Measurements from ENCODE around the gene KIAA0040. TPM values are rescaled to one million over a fixed set of nuclear protein-coding genes. Genes with fewer than 3 reads are reported as not detected.

The KIAA0040 gene
- total RNA-seq, 2 donors from 2014 or later: 20.2 to 93.1 TPM

- Histone ChIP-seq H3K4me3 (no peak overlapping the region), H3K4me1 (ENCODE audit: control insufficient read depth in 1 of 2, low read depth in 2 of 2) (peaks cover 0 to 11% of the 10 kb centered on the region in 2 donors), H3K27ac (no peak overlapping the region), H3K9me3 (no peaks in the 10 kb centered on the region), H3K27me3 (replicated peaks; ENCODE audit: insufficient read depth) (no peaks in the 10 kb centered on the region), H3K36me3 (no peaks in the 10 kb centered on the region)
- DNase-seq (ENCODE audit: low spot score): no peak
- no peak for ATAC-seq (ENCODE audit: insufficient number of reproducible peaks, low FRiP score, low read depth)
- TF ChIP-seq CTCF (IDR thresholded peaks at IDR 0.05): no peak
Measured at GRCh38 chr1:175137369-175137768, 55.2 kb downstream of the KIAA0040 start.

- Histone ChIP-seq H3K9me3 (no peaks in the 10 kb centered on the region), H3K4me3 (no peak overlapping the region), H3K4me1 (ENCODE audit: control insufficient read depth in 1 of 2, low read depth in 2 of 2) (peaks cover 0 to 17% of the 10 kb centered on the region in 2 donors), H3K36me3 (no peaks in the 10 kb centered on the region), H3K27ac (no peak overlapping the region), H3K27me3 (replicated peaks; ENCODE audit: insufficient read depth) (no peaks in the 10 kb centered on the region)
- DNase-seq (ENCODE audit: low spot score): no peak
- ATAC-seq (ENCODE audit: insufficient number of reproducible peaks, low FRiP score, low read depth): no peak
- no peak for TF ChIP-seq CTCF (IDR thresholded peaks at IDR 0.05)
Measured at GRCh38 chr1:175136246-175136645, 56.3 kb downstream of the KIAA0040 start.

- H3K4me1 ChIP-seq (ENCODE audit: control insufficient read depth in 1 of 2, low read depth in 2 of 2): peaks cover 0 to 17% of the 10 kb centered on the region in 2 donors
- H3K27ac ChIP-seq: no peak overlapping the region
Measured at GRCh38 chr1:175134500-175134899, 58.1 kb downstream of the KIAA0040 start.

GRCh38 chr1:175133673-175134435 is 58.7 kb downstream of the KIAA0040 start:
- DNase-seq (ENCODE audit: low spot score) (no peak), ATAC-seq (ENCODE audit: insufficient number of reproducible peaks, low FRiP score, low read depth) (no peak)
- H3K9me3 ChIP-seq: no peaks in the 10 kb centered on the region
- no peaks in the 10 kb centered on the region for H3K36me3 ChIP-seq
- H3K27ac ChIP-seq: no peak overlapping the region
- H3K27me3 ChIP-seq (replicated peaks; ENCODE audit: insufficient read depth): no peaks in the 10 kb centered on the region
- H3K4me1 ChIP-seq (ENCODE audit: control insufficient read depth in 1 of 2, low read depth in 2 of 2): peaks cover 0 to 17% of the 10 kb centered on the region in 2 donors
- TF ChIP-seq CTCF (IDR thresholded peaks at IDR 0.05): no peak
- no peak overlapping the region for H3K4me3 ChIP-seq

More at GRCh38 chr1:175134500-175134899, 58.1 kb downstream of the KIAA0040 start:
- Histone ChIP-seq H3K9me3 (no peaks in the 10 kb centered on the region), H3K4me3 (no peak overlapping the region), H3K36me3 (no peaks in the 10 kb centered on the region), H3K27me3 (replicated peaks; ENCODE audit: insufficient read depth) (no peaks in the 10 kb centered on the region)
- DNase-seq (ENCODE audit: low spot score): no peak
- no peak for ATAC-seq (ENCODE audit: insufficient number of reproducible peaks, low FRiP score, low read depth)
- no peak for TF ChIP-seq CTCF (IDR thresholded peaks at IDR 0.05)

GRCh38 chr1:175132436-175132835 is 60.1 kb downstream of the KIAA0040 start:
- DNase-seq (ENCODE audit: low spot score): no peak
- no peaks in the 10 kb centered on the region for H3K27me3 ChIP-seq (replicated peaks; ENCODE audit: insufficient read depth)
- no peak overlapping the region for H3K27ac ChIP-seq
- H3K4me3 ChIP-seq: no peak overlapping the region
- H3K36me3 ChIP-seq: no peaks in the 10 kb centered on the region
- ATAC-seq (ENCODE audit: insufficient number of reproducible peaks, low FRiP score, low read depth): no peak
- no peak for TF ChIP-seq CTCF (IDR thresholded peaks at IDR 0.05)
- no peaks in the 10 kb centered on the region for H3K9me3 ChIP-seq
- H3K4me1 ChIP-seq (ENCODE audit: control insufficient read depth in 1 of 2, low read depth in 2 of 2): peaks cover 0 to 17% of the 10 kb centered on the region in 2 donors
